NCI-H2227 (cell line): ENCODE data around the gene CDKN2B-AS1.

Experiments used
- DNase-seq: peaks from one replicate; lab custom pipeline; 2025; ENCODE audit not compliant: unreplicated experiment; lab: John Stamatoyannopoulos, UW

Gene CDKN2B-AS1

GRCh38 chr9:21982861-21983560 lies 11.6 kb upstream of the CDKN2B-AS1 start:
- DNase-seq: no peak

- DNase-seq: no peak
Measured at GRCh38 chr9:21983561-21983935, 11.0 kb upstream of the CDKN2B-AS1 start.

- no peak for DNase-seq
Measured at GRCh38 chr9:21984101-21984500, 10.5 kb upstream of the CDKN2B-AS1 start.

- DNase-seq: no peak
Measured at GRCh38 chr9:21985964-21986667, 8.5 kb upstream of the CDKN2B-AS1 start.

GRCh38 chr9:21988056-21988990 lies 6.3 kb upstream of the CDKN2B-AS1 start:
- no peak for DNase-seq

GRCh38 chr9:21989440-21990189 lies 5.0 kb upstream of the CDKN2B-AS1 start:
- no peak for DNase-seq

- no peak for DNase-seq
Measured at GRCh38 chr9:21991072-21991959, 3.3 kb upstream of the CDKN2B-AS1 start.

GRCh38 chr9:21993007-21993406 lies 1.6 kb upstream of the CDKN2B-AS1 start:
- no peak for DNase-seq

- peak; percentile 83 for DNase-seq
Measured at GRCh38 chr9:21993893-21994555, 567 bp upstream of the CDKN2B-AS1 start, which contains the start of gene CDKN2A. TSS of gene CDKN2A (minus strand) at chr9:21994392.

- DNase-seq: peak; percentile 85
Measured at GRCh38 chr9:21995006-21995665, 545 bp downstream of the CDKN2B-AS1 start.

- peak; percentile 53 for DNase-seq
Measured at GRCh38 chr9:21995666-21996398, 1.2 kb downstream of the CDKN2B-AS1 start.

GRCh38 chr9:21996438-21996837 lies 1.8 kb downstream of the CDKN2B-AS1 start:
- peak; percentile 72 for DNase-seq

GRCh38 chr9:21996858-21997257 lies 2.3 kb downstream of the CDKN2B-AS1 start:
- DNase-seq: no peak

- no peak for DNase-seq
Measured at GRCh38 chr9:21997480-21997879, 2.9 kb downstream of the CDKN2B-AS1 start.

GRCh38 chr9:21998026-21998425 lies 3.4 kb downstream of the CDKN2B-AS1 start:
- DNase-seq: no peak

GRCh38 chr9:22002038-22002437 lies 7.4 kb downstream of the CDKN2B-AS1 start:
- DNase-seq: no peak

- DNase-seq: no peak
Measured at GRCh38 chr9:22005021-22005701, 10.6 kb downstream of the CDKN2B-AS1 start.
